Measurements from ENCODE around the gene UBR4. TPM values are rescaled to one million over a fixed set of nuclear protein-coding genes. Genes with fewer than 3 reads are reported as not detected.

The UBR4 gene
- total and polyA plus RNA-seq, 7 donors = 89.9 to 185 (median 118) TPM

DNA sequence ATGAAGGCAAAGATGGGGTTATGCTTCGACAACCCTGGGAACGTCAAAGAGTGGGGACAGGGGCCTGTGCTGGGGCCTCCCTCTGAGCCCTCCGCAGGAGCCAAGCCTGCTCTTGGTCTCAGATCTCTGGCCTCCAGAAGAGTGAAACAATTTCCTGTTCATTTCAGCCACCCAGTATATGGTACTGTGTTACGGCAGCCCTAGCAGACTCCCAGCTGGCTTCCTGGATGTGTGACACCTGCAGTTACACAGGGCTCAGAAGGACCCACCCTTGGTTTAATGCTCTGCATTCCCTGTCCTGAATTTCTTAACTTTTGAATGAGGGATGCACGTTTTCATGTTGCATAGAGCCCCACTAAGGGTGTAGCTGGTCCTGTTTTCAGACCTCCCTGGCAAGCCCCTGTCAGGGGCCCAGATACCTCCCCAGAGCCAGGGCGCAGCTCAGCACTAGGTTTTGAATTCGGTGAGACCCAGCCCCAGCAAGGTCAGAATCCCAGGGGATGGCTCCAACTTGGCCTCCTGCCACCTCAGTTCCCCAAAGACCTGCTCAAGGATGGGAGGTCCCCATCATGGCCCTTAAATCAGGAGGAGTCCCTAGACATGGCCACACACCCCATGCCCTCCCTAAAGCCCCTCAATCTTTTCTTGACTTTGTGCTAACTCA is 174.6 kb downstream of the UBR4 start:
- 68 to 74% (median 72%) methylated on average over 7 of the region's 7 CpGs for WGBS, 3 donors
- H3K4me1 ChIP-seq = no peaks in the 10 kb centered on the region
- TF ChIP-seq, protein P1, sequence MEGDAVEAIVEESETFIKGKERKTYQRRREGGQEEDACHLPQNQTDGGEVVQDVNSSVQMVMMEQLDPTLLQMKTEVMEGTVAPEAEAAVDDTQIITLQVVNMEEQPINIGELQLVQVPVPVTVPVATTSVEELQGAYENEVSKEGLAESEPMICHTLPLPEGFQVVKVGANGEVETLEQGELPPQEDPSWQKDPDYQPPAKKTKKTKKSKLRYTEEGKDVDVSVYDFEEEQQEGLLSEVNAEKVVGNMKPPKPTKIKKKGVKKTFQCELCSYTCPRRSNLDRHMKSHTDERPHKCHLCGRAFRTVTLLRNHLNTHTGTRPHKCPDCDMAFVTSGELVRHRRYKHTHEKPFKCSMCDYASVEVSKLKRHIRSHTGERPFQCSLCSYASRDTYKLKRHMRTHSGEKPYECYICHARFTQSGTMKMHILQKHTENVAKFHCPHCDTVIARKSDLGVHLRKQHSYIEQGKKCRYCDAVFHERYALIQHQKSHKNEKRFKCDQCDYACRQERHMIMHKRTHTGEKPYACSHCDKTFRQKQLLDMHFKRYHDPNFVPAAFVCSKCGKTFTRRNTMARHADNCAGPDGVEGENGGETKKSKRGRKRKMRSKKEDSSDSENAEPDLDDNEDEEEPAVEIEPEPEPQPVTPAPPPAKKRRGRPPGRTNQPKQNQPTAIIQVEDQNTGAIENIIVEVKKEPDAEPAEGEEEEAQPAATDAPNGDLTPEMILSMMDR (IDR thresholded peaks at IDR 0.05) = no peak
- intact Hi-C loops (cut with DNase I) = no loop called here
- peaks cover 0 to 7% (median 2%) of the 10 kb centered on the region in 3 donors for H3K27me3 ChIP-seq (ENCODE audit: insufficient read depth in 3 of 3, low read length in 2 of 3)
- H3K4me3 ChIP-seq = no peak overlapping the region
- ATAC-seq (no peak), DNase-seq (no peak)
- no peaks in the 10 kb centered on the region for H3K9me3 ChIP-seq
- H3K36me3 ChIP-seq (ENCODE audit: insufficient read depth in 1 of 2, low read depth in 1 of 2) = no peaks in the 10 kb centered on the region
- no peak overlapping the region for H3K27ac ChIP-seq

DNA sequence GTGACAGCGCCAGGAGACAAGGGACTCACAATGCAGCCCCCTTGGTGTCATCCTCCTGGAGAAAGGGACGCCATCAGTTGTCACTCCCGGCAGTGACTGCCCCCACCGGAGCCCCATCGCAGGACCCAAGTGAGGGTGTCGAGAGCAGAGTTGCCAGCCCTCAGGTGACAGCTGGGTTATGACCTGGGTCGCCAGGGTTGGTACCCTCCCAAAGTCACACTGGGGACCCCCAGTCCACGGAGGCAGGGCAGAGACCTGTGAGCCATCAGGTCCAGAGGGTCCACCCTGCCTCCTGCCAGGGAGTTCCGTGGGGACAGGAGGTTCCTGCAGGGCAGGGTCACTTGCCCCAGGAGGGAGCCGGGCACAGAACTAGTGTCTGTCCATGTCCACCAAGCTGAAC is 175.3 kb downstream of the UBR4 start:
- WGBS, 3 donors = 84 to 92% (median 86%) methylated on average over 10 of the region's 10 CpGs
- Histone ChIP-seq H3K4me1 (no peaks in the 10 kb centered on the region), H3K36me3 (ENCODE audit: insufficient read depth in 1 of 2, low read depth in 1 of 2) (no peaks in the 10 kb centered on the region), H3K27ac (no peak overlapping the region), H3K27me3 (ENCODE audit: insufficient read depth in 3 of 3, low read length in 2 of 3) (peaks cover 0 to 3% (median 2%) of the 10 kb centered on the region in 3 donors), H3K9me3 (no peaks in the 10 kb centered on the region), H3K4me3 (no peak overlapping the region)
- DNase-seq (no peak), ATAC-seq (no peak)
- intact Hi-C loops (cut with DNase I) = no loop called here
- TF ChIP-seq, protein P1 (IDR thresholded peaks at IDR 0.05) = no peak

DNA sequence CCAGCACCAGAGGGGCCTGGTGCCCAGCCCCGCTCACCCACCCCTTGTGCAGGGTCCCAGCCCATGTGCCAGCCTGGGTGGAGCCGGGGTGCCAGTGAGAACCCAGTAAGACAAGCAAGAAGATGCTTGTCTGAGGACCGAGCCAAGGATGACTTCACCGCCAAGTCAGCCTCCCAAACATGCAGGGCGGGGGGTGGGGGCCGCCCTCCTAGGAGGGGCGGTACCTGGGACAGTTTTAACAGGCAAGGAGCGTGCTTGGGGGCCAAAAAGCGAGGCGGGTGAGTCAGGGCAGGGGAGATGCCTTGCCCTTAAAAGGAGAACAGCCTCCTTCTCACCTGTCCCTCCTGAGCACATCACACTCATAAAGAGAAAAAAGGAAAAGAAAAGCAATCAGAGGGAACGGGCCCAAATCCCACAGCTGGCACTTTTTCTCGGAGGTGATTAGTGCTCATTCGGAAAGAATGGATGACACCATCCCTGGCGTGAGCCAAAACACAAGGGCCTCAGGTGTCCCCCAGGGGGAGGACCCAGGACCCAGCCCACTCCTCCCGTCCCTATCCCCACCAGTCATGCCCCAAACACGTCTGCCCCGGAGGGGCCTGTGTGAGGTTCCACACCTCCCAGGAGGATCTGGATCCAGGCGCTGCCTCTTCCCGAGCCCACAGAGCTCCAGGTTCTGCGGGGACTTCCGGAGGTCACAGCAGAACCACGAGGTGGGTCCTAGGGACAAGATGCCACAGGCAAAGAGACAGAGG is 176.0 kb downstream of the UBR4 start:
- H3K4me1 ChIP-seq = no peaks in the 10 kb centered on the region
- intact Hi-C loops (cut with DNase I) = no loop called here
- ATAC-seq (no peak), DNase-seq (no peak)
- TF ChIP-seq, protein P1 (IDR thresholded peaks at IDR 0.05) = no peak
- no peak overlapping the region for H3K27ac ChIP-seq
- no peaks in the 10 kb centered on the region for H3K9me3 ChIP-seq
- H3K36me3 ChIP-seq (ENCODE audit: insufficient read depth in 1 of 2, low read depth in 1 of 2) = no peaks in the 10 kb centered on the region
- peaks cover 0 to 8% (median 2%) of the 10 kb centered on the region in 3 donors for H3K27me3 ChIP-seq (ENCODE audit: insufficient read depth in 3 of 3, low read length in 2 of 3)
- no peak overlapping the region for H3K4me3 ChIP-seq
- WGBS, 3 donors = 66 to 70% (median 69%) methylated on average over 20 to 22 of the region's 22 CpGs

DNA sequence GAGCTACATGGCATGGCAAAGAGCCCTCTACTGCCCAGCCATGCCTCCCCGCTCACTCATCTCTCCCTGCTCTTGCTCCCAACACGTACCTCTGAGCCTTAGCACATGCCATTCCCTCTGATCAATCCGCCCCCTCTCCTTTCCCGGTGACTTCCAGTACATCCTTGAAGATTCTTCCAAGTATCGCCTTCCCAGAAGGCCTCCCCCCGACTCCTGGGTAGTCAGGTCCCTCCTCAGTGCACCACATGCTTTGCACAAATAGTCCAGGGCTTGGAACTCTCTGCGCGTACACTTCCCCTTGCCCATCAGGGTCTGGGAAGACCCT is 176.6 kb downstream of the UBR4 start:
- no peaks in the 10 kb centered on the region for H3K36me3 ChIP-seq (ENCODE audit: insufficient read depth in 1 of 2, low read depth in 1 of 2)
- H3K4me3 ChIP-seq = no peak overlapping the region
- H3K27me3 ChIP-seq (ENCODE audit: insufficient read depth in 3 of 3, low read length in 2 of 3) = peaks cover 0 to 14% (median 2%) of the 10 kb centered on the region in 3 donors
- TF ChIP-seq, protein P1 (IDR thresholded peaks at IDR 0.05) = no peak
- ATAC-seq (no peak), DNase-seq (no peak)
- H3K4me1 ChIP-seq = no peaks in the 10 kb centered on the region
- H3K27ac ChIP-seq = no peak overlapping the region
- intact Hi-C loops (cut with DNase I) = no loop called here
- H3K9me3 ChIP-seq = no peaks in the 10 kb centered on the region
- 78 to 89% (median 81%) methylated on average over 8 of the region's 8 CpGs for WGBS, 3 donors

Measured in psoas muscle (tissue), 8 donors.